Inflammatory macrophage (primary cell): ENCODE results near the gene ARMC3.

ENCODE experiments used
- DNase-seq, 2 donors: peaks; one replicate each; pipeline ENCODE4 v3.0.0-alpha.2; 2020 to 2022

The ARMC3 gene

GRCh38 chr10:22992621-22993020, 64.8 kb downstream of the ARMC3 start:
- DNase-seq = no peak

GRCh38 chr10:22993314-22993713, 65.5 kb downstream of the ARMC3 start:
- no peak for DNase-seq

GRCh38 chr10:22997096-22997495, 69.2 kb downstream of the ARMC3 start:
- no peak for DNase-seq

GRCh38 chr10:22998091-22998490, 70.2 kb downstream of the ARMC3 start:
- DNase-seq = no peak

- no peak for DNase-seq
Measured at GRCh38 chr10:22999942-23000341, 72.1 kb downstream of the ARMC3 start.

- no peak for DNase-seq
Measured at GRCh38 chr10:23001901-23002516, 74.2 kb downstream of the ARMC3 start.

GRCh38 chr10:23005150-23005549, 77.3 kb downstream of the ARMC3 start:
- no peak for DNase-seq

- DNase-seq = no peak
Measured at GRCh38 chr10:23013581-23014335, 85.9 kb downstream of the ARMC3 start.

- DNase-seq = no peak
Measured at GRCh38 chr10:23015021-23015707, 87.3 kb downstream of the ARMC3 start.

GRCh38 chr10:23016636-23017035, 88.8 kb downstream of the ARMC3 start:
- no peak for DNase-seq

GRCh38 chr10:23019633-23020032, 91.8 kb downstream of the ARMC3 start:
- DNase-seq = no peak

- no peak for DNase-seq
Measured at GRCh38 chr10:23021430-23021829, 93.6 kb downstream of the ARMC3 start.

- no peak for DNase-seq
Measured at GRCh38 chr10:23024002-23024401, 96.1 kb downstream of the ARMC3 start.

GRCh38 chr10:23031318-23031717, 103.5 kb downstream of the ARMC3 start:
- DNase-seq = no peak

- DNase-seq = no peak
Measured at GRCh38 chr10:23034790-23035189, 106.9 kb downstream of the ARMC3 start.

GRCh38 chr10:23035569-23035968, 107.7 kb downstream of the ARMC3 start:
- DNase-seq = no peak

- no peak for DNase-seq
Measured at GRCh38 chr10:23037152-23037551, 109.3 kb downstream of the ARMC3 start.

GRCh38 chr10:23037561-23037960, 109.7 kb downstream of the ARMC3 start:
- no peak for DNase-seq

- DNase-seq = no peak
Measured at GRCh38 chr10:23038172-23038571, 110.3 kb downstream of the ARMC3 start.

GRCh38 chr10:23040002-23040401, 112.1 kb downstream of the ARMC3 start:
- DNase-seq = no peak

- DNase-seq = no peak
Measured at GRCh38 chr10:23046027-23046426, 118.2 kb downstream of the ARMC3 start.

- no peak for DNase-seq
Measured at GRCh38 chr10:23047201-23048050, 119.6 kb downstream of the ARMC3 start.

- DNase-seq = no peak
Measured at GRCh38 chr10:23048191-23048590, 120.3 kb downstream of the ARMC3 start.
